Gastroesophageal sphincter (tissue), 3 donors: ENCODE measurements around the gene ECSCR.

ENCODE experiments used
- POLR2A ChIP-seq, 2 donors: fragments of 450-650 bp; IDR thresholded peaks; one replicate each; pipeline ENCODE4 v1.6.1; 2017; ENCODE audit warnings: antibody characterized with exemption in 2 of 2, mild to moderate bottlenecking in 2 of 2, moderate library complexity in 1 of 2
- POLR2AphosphoS5 ChIP-seq: sonication (generic); formaldehyde crosslinking; IDR thresholded peaks from one replicate; pipeline ENCODE4 v1.6.1; 2017; ENCODE audit warnings: antibody characterized with exemption
- TF ChIP-seq, protein P1 (sequence below), 4 experiments: fragments of 200-600 bp in 2 of 4; fragments of 450-650 bp in 2 of 4; sonication (generic) in 1 of 4; IDR thresholded peaks; one replicate each; pipeline ENCODE4 v1.5.1; 2017 to 2019; ENCODE audit warnings: antibody characterized with exemption in 4 of 4, mild to moderate bottlenecking in 2 of 4, moderate library complexity in 2 of 4

DNA sequence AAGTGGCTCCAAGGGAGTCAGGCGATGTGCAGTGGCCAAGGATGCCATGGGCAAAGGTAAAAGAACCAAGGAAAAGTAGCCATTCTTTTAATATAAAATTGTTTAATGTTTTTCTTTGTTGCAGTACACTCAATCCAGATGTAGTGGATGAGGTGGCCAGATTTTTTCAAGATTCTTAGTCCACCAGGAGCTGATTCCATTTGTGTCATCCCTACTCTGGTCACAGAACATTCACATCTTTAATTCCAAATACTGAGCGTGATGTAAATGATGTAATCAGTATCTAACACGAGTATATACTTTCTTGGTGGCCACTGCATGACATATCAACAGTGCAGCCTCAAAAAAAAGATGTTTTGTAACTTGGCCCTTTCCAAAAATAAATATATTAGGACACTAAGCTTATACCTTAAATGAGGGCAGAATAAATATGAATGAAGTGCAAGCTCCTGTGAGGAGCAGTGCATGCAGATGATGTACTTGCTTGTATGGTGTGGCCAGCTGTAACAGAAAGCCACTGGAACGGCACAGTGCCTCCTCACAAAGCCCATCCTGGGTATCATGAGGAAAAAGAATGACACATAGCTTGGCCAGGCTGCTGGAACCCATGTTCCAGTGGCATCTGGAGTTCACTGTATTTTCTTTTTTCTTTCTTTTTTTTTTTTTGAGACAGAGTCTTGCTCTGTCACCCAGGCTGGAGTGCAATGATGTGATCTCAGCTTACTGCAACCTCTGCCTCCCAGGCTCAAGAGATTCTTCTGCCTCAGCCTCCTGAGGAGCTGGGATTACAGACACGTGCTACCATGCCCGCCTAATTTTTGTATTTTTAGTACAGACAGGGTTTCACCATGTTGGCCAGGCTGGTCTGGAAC lies 52.2 kb downstream of the ECSCR start:
- TF ChIP-seq, protein P1, sequence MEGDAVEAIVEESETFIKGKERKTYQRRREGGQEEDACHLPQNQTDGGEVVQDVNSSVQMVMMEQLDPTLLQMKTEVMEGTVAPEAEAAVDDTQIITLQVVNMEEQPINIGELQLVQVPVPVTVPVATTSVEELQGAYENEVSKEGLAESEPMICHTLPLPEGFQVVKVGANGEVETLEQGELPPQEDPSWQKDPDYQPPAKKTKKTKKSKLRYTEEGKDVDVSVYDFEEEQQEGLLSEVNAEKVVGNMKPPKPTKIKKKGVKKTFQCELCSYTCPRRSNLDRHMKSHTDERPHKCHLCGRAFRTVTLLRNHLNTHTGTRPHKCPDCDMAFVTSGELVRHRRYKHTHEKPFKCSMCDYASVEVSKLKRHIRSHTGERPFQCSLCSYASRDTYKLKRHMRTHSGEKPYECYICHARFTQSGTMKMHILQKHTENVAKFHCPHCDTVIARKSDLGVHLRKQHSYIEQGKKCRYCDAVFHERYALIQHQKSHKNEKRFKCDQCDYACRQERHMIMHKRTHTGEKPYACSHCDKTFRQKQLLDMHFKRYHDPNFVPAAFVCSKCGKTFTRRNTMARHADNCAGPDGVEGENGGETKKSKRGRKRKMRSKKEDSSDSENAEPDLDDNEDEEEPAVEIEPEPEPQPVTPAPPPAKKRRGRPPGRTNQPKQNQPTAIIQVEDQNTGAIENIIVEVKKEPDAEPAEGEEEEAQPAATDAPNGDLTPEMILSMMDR (IDR thresholded peaks at IDR 0.05), result no peak
- TF ChIP-seq POLR2A (IDR thresholded peaks at IDR 0.05) (no peak), POLR2AphosphoS5 (no peak)
